Inflammatory macrophage (primary cell): Measurements from ENCODE around the gene NAP1L1.

Source experiments
- DNase-seq, 2 donors: peaks; one replicate each; pipeline ENCODE4 v3.0.0-alpha.2; 2020 to 2022

Gene NAP1L1

DNA sequence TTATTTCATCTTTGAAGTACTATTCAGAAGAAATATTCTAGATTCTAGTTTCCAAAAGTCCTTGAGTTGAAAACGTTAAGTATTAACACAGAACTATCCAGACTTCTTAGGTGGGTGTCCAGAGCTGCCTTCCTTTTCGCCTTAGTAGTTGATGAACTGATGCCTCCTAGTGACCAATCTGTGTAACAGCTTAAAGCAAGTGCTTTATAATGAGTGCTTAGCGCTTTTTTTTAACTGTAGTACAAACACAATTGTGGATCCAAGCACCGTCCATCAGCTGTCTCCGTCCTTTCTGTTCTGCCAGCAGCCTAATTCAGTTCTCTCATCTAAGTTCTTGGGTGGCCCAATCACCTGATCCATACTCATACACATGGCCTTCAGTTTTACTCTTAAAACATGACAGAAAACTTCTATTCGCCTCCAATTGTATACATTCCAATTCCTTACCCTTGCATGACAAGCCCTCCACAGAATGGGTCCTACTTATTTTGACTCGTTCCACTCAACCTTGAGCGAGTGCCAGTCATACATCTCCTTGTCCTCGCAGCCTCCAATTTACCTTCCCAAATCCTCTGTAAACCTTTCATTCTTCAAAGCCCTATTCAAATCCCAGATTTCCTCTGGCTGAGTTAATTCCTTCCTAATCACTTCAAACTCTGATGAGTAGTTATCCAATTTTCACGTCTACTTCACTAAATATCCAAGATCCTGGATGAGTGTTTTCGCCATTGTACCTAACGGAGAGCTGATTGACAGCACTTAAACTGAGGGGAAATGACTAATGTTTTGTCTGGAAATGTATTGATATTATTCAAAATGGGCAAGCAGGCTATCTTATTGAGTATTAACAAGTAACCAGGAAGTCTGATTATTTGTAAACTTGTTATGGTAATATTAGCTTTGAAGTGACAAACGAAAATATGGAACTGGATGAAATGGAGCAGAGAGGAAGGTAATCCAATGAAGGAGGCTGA is 47.1 kb downstream of the NAP1L1 start:
- DNase-seq = peak; percentile 72 to 82

DNA sequence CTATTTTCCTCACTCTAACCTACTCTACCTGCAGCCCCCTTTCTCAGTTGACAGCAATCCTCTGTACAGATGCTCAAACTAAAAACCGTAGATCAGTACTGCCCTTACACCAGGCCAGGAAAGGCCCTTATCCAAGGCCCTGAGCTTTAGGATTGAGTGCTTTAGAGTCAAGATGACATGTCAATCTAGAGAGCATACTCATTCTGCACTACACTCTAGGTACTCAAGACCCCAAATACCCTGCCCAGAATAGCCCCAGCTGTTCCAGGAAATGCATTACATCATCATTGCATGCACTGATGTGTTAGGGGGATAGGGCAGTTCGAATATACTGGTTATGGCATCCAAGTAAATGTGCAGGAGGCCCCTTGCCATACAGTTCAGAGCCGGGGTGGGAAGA is 49.4 kb downstream of the NAP1L1 start:
- no peak for DNase-seq

DNA sequence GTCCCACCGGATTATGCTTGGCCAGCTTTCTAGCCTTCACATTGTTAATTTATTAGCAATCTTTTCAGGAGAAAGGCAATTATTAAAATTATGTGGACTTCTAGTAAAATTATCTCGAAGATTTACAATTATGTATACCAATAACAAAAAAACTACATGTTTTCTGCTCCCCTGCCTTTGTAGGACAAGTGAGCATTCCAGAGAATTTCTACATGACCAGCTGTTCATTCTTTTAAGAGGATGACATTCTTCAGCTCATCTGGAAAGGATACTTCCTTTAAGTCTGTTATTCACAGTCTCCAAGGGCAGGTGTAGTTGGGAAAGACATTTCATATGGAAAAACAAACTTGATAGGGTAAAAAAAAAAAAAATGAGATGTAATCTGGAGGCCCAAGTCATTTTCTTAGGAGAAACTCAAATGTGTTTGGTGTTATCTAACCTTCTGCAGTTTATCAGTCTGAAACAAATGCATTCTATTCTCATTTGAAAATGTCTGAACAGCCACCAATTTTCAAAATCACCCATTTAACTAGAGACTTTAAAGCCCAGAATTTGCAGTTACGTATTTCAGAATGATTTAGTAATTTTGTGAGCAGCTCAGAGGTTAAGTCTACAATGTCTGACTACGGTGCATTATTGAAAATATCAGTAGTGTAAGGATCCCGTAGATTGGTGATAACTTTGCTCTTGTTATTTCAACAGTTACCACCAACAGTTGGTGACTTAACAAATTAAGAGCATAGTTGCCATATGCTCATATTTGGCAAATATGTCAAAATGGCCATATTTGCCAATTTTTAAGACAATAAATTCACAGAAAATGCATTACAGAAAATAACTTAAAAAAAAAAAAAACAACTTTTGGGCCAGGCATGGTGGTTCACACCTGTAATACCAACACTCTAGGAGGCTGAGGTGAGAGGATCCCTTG is 51.1 kb downstream of the NAP1L1 start:
- DNase-seq = no peak

DNA sequence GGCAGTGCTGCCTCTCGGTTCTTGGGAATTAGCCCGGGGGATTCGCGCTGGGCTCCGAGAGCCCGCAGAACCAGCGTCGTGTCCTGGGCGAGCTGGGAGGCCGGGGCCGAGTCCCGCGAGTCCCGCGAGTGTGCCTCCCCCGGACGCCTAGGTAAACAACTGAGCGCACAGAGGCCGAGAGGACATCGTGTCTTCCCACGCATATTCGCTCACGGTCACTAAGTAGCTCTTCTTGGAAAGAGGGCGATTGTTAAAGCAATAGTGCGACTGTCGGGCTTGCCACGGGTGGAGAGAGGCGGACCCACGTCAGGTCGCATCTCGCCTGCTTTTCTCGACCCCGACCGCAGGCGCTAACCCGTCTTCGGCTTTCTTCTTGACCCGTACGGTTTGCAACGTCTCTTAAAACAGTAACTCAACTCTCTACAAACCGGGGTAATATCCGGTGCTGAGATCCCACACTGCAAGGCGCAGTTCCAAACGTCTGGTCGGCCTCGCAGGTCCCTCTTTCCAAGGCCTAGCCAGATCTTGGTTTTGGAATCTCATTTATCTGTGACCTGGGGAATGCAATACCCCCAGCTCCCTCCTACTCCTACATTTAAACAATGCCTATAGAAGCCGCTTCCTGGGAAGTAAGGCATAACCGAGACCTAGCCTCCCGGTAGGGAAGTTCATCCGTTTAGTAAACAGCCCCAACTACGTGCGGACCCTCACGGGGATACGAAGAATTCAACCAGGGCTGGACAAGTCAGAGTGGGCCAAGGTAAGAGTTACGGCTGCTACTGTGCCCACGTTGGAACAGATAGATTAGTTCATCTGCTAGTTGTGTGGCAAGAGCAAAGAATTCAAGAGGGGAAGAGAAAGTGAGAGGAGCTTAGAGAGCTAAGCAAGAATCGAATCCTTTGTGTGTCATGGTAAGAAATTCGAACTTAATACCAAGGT is 52.2 kb downstream of the NAP1L1 start:
- peak; percentile 68 to 87 for DNase-seq

DNA sequence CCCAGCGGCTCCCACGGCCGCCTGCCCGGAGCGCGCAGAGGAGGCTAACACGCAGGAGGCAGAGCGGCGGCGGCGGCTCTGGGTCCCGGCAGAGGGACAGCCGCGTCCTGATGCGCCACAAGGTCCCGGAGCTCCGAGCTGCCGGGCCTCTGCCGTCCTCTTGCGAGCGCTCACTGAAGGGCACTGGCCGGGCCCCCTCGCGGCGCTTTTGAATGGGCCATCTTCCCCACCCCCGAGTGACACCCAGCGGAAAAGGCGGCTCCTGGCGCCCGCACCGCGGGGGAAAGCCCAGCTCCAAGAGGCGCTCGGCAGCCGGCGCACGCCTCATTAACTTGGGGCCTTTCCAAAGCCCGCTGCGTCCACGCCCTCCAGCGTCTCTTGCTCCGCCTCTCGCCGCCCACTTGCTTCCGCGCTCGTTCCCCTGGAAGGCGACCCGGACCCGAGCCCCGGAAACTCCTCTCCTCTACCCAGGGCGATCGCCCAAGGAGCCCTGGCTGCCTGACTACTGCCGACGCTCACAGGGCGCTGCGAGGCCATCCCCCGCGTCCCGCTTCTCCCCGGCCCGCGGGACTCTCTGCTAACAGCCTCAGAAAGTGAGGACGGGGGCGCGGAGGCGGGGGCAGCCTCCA is 53.0 kb downstream of the NAP1L1 start, which contains the start of gene PHLDA1:
Gene PHLDA1, minus strand, starts transcription at position 363 of the 629 bp plus-strand sequence.
- DNase-seq = peak; percentile 96 to 99

DNA sequence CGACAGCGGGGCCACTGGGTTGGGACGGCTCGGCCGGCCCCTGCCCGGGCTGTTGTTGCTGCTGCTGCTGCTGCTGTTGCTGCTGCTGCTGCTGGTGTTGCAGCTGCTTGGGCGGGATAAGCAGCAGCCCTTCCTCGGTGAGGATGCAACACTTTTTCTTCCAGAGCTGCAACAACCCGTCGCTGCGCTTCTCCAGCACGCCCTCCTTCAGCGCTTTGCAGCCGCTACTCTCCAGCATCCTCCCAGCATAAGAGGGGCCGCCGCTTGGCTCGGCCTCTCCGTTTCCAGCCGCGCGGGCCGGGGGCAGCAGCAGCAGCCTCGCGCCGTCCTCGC is 53.4 kb downstream of the NAP1L1 start:
- DNase-seq = no peak

DNA sequence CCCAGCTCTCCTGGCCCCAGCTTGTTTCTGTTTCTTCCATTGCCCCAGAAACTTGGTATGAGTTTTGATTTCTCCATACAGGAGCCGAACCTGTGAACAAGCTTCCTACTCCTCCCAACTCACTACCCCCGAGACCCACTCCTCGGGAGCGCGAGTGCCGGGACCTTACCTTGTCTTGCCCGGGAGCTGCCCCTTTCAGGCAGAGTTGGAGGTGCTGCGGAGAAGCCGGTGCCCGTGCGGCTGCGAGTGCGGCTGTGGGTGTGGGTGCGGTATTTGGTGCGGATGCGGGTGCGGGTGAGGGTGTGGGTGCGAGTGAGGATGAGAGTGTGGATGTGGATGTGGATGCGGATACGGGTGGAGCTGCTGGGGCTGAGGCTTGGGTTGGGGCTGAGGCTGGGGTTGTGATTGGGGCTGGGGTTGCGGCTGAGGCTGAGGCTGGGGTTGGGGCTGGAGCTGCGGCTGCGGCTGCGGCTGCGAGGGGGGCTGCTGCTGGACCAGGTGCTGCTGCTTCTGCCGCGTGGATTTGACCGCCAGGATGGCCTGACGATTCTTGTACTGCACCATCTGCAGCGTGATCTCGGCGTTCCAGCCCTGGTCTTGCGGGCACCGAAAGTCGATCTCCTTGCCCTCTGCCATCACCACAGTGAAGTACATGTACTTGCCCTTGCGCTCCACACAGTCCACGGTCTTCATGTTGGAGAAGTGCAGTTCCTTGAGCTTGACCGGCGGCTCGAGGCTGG is 54.0 kb downstream of the NAP1L1 start:
- DNase-seq = peak; percentile 39 to 62

DNA sequence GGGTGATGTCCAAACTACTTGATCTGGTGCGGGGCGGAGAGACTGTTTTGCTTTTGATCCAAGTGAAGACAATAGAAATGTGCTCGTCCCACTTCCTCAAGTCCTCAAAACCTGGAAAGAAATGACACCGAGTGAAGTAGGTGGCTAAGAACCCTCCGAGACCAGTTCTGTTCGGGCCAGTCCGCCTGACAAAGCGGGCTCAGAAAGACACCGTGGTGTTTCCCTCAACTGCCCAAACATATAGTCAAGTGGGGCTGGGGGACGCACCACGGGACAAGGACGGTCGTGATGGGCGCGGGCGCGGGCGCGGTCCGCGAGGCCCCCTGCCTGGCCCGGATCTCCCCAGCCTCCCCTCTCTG is 54.5 kb downstream of the NAP1L1 start:
- DNase-seq = peak; percentile 39 to 67

DNA sequence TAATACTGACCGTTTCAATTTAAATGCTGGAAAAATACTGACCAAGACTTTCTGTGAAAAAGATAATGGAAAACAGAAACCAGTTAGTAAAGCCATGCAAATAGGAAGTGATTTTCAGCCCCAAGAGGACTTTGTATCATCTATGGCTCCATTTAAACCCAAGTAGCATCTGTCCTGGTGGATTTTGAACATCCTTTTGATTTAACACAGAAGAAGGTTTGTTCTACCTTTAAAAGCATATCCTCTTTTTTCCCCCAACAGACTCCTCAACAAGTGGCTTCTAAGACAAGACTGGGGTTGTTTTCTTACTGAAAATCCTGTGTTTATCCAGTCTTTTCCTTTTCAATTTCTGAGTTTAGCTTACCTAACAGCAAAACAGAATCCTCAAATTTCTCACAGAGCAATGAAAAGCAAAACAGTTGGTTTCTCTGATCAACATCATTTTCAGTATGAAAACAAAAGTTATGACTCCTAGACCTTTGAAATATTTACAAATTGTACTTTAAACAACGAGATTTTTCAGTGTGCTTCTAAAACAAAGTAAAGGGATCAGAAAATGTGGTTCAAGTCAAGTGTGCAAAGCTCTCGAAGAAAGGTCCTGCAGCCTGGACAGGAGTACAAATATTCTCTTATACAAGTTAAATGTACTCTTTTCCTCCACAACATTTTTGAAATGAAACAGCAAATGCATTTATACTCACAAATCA is 55.8 kb downstream of the NAP1L1 start:
- no peak for DNase-seq

DNA sequence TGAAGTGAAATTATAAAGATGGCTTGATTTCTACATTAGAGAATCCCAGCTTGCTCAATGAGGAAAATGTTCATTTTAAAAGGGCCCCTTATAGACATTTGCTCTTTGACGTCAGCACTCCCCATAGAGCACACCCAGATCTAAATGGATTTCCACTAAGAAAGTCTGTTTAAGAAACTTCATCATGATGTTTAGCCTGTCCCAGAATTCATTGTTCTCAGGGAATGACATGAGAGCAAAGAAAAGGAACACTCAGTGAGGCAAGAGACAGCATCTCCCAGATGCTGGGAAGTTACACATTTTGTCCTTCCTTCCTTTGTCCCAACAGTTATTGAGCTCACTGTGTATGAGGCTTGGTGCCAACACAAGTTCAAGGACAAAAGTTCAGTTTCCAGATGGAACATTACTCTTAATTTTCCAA is 57.8 kb downstream of the NAP1L1 start:
- no peak for DNase-seq

DNA sequence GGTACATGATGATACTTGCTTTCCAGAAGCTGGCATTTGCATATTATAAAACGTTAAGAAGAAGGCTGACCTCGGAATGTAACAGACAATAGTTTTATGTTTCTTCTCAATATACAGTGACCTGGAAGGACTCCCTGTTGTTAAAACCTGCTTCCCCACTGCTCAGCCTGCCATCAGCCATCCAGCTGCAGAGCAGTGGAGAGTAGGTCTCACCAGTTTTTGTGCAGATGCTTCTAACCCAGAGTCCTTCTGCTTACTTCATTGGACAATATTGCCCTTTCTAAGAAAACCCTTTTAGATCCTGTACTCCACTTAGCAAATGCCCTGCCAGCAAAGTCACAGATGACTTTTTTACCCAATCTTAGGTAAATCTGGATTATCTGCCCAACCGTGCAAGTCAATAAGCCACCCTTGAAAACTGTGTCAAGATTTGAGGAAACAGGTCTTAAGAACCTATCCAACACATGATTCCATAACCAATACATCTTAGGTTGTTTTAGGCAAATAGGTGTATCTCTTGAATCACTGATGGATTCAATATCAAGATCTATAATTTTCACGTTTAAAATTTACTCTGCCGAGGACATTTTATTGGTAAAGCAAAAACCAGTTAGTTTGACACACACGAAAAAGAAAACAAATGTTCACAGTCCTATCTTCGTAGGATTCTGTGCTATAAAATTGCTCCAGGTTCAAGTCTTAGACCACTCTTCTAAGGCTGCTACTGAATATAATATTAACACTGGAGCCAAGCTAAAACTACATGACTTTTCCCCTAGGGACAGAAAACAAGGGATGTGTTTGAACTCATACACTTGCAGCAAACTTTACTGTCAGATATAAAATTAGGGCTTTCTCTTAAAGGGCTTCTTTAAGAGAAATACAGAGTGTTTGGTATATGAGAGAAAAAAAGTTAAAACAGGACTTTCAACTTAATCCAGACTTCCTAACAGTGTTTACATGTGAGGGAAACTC is 58.6 kb downstream of the NAP1L1 start:
- DNase-seq = peak in 1 of 2 donors; percentile 35

DNA sequence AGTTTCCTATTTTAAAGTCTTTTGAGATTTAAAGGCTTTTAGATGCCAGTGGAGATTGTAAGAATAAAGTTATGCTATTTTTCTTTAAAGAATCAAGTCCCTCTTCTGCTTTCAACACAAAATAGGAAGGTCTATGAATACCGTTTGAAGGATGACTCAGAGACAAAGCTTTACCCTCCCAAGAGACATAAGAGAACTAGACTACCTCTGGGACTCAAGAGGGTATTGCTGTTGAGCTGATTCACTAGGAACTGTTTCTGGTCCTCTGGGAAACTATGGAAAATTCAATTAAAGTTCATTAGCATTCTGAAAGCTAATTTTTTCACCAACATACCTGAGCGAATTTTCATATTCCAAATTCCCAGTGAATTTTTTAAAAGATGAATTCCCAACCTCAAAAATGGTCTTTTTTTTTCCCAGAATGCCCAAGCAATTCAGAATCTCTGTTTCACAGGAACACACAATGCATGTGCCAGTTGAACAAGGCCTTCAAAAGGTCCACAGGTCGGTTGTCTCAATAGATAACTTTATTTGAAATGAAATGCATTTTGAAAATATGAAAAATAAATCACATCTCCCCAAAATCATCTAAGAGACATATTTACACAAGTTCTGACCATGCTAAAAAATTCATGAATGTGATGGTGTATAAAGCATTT is 59.4 kb downstream of the NAP1L1 start:
- peak; percentile 63 to 68 for DNase-seq

DNA sequence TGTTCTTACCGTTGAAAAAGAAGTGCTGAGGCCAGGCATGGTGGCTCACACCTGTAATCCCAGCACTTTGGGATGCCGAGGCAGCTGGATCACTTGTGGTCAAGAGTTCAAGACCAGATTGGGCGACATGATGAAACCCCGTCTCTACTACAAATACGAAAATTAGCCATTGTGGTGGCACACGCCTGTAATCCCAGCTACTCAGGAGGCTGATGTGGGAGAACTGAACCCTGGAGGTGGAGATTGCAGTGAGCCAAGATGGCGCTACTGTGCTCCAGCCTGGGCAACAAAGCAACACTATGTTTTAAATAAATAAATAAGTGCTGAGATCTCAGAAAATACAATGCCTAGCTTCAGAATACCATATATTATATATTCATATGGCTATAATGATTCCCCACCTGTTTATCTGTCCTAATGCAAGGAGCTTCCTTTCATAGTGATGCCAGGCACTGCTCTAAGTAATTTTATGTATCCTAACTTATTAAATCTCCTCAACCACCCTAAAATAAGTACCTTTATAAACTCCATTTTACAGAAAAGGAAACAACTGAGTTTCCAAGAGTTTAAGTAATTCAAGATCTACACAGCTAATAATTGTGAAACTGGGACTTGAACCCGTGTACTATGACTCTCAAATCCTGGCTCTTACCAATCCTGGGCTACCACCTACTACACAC is 60.2 kb downstream of the NAP1L1 start:
- DNase-seq = no peak

DNA sequence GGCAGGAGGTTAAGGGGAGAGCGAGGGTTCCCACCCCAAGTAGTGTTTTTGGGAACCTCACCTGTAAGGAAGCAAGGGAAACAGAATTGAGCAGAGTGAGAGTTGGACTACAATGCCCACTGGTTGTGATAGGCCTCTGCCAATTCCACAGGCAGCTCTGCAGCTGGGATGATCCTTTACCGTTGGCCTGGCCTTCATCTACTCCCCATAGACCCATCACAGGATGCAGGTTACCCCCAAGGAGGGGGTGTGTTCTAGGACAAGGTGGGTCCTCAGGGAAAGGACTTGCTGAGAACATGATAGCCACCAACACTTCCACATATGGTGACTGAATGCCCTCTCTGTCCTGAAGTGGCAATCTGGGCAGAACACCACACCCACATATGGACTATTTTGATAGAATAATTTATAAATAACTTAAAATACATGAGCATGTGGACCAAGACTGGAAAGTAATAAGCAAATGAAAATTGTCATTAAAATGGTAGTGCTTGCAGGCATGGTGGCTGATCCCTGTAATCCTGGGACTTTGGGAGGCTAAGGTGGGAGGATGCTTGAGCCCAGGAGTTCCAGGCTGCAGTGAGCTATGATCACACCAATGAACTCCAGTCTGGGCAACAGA is 61.3 kb downstream of the NAP1L1 start:
- DNase-seq = no peak

DNA sequence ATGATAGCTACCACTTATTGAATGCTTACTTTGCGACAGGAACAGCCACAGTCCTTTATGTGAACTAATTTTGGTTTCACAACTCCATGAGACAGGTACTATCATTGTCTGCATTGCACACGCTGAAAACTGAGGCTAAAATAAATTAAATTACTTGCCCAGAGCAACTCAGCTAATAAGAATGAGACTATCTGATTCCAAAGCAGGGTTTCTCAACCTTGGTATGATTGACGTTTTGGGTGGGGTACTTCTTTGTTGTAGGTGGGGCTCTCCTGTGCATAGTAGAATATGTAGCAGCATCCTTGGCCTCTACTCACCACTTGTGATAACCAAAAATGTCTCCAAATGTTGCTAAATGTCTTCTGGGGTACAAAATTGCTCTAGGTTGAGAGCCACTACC is 62.0 kb downstream of the NAP1L1 start:
- DNase-seq = no peak

DNA sequence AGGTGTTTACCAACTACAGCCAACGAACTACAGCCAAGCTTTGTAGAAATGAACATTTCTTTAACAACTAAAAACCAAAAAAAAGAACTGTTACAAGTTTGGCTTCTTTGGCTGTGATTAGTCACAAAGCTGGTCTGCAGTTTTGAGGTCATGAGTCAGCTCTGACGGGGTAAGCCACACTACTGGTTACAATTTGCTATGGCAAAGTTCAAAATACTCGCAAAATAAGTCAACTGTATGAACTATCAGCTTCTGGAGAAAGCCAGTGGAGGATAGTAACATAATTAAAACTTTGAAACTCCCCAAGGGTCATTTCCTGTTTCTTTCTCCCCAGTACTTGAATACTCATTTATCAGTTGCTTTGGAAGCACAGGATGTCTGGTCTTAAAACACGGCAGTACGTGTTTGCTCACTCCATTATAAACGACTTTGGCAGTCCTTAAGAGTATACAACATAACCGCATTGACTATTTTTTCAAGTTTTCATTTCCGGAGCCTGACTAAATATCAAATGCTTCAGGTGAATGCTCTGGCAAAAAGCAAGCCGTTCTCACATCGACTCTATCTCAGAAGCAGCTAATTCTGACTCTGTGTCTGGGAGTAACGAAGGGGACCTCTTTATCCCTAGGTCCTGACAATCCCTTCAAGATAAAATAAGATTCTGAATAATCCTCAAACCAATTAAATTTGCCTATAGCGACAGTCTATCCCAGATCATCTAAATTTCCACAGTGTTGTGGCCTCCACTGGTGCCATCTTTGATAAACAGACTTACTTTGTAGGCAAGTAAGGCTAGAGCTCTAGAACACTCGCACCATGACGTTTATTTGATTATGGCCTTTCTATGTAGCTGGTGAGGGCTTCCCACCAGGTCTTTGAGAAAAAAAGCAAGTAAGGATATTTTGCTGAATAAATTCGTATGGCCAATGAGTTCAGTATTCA is 63.5 kb downstream of the NAP1L1 start:
- peak; percentile 73 to 84 for DNase-seq
